Panc1 (cell line): ENCODE measurements around the gene MFF. TPM values are rescaled to one million over a fixed set of nuclear protein-coding genes. Genes with fewer than 3 reads are reported as not detected.

ENCODE experiments used
- ATAC-seq: fragments of 200-7000 bp; cut with Tn5 transposase; 2 replicates; pipeline ENCODE4 v1.9.1; 2020; ENCODE audit warnings: mild to moderate bottlenecking, moderate library complexity
- BruUV-seq: library from RNA; stranded (reverse); fragments of 400-500 nt; replicated peaks from 2 replicates; lab custom pipeline; 2021; lab: Mats Ljungman, UMichigan
- CTCF ChIA-PET: fragments of 300-600 bp; sonication (Branson Sonifier 250); formaldehyde crosslinking; loops from one replicate; lab custom pipeline; 2022; ENCODE audit warnings: antibody characterized with exemption; lab: Charles Lee
- POLR2A ChIA-PET: fragments of 300-600 bp; sonication (Branson Sonifier 250); formaldehyde crosslinking; loops from one replicate; lab custom pipeline; 2022; ENCODE audit warnings: antibody characterized with exemption; lab: Charles Lee
- DNase-seq: peaks from one replicate; pipeline ENCODE4 v3.0.0-alpha.2; 2010; ENCODE audit warnings: low read depth, low spot score
- H3K27ac ChIP-seq: 2 replicates; pipeline ENCODE4 v1.5.1; 2011; ENCODE audit warnings: mild to moderate bottlenecking, low read length, inconsistent platforms
- H3K27me3 ChIP-seq: fragments of 200-500 bp; sonication (Bioruptor generic); 2 replicates; pipeline ENCODE4 v1.6.0; 2014; ENCODE audit warnings: low read length, inconsistent platforms; ENCODE audit not compliant: control insufficient read depth, insufficient read depth
- H3K36me3 ChIP-seq: fragments of 200-500 bp; sonication (Bioruptor generic); 2 replicates; pipeline ENCODE4 v1.5.1; 2014; ENCODE audit warnings: inconsistent platforms, mild to moderate bottlenecking, low read length, moderate library complexity; ENCODE audit not compliant: control insufficient read depth, insufficient read depth
- H3K4me1 ChIP-seq: 2 replicates; pipeline ENCODE4 v1.5.1; 2011; ENCODE audit warnings: inconsistent platforms, mild to moderate bottlenecking, low read length, moderate library complexity; ENCODE audit not compliant: control insufficient read depth, insufficient read depth
- H3K4me3 ChIP-seq, 2 experiments: 2 replicates each; pipeline ENCODE4 v1.5.1; 2011 to 2012; ENCODE audit warnings: low read depth in 2 of 2, low read length in 2 of 2, mild to moderate bottlenecking in 2 of 2, inconsistent platforms in 1 of 2, moderate library complexity in 1 of 2
- H3K9me3 ChIP-seq: fragments of 200-500 bp; sonication (Bioruptor generic); 2 replicates; pipeline ENCODE4 v1.5.1; 2014; ENCODE audit warnings: low read depth, mild to moderate bottlenecking, inconsistent platforms, low read length, moderate library complexity; ENCODE audit not compliant: control insufficient read depth, insufficient read depth
- POLR2AphosphoS5 ChIP-seq: IDR thresholded peaks from 2 replicates; pipeline ENCODE4 v1.6.1; 2012; ENCODE audit warnings: mild to moderate bottlenecking, low read depth, low read length, moderate library complexity
- SIN3A ChIP-seq: IDR thresholded peaks from 2 replicates; pipeline ENCODE4 v1.6.1; 2012; ENCODE audit warnings: low read depth, mild to moderate bottlenecking, low read length, moderate library complexity, borderline replicate concordance; ENCODE audit not compliant: insufficient read depth
- TCF7L2 ChIP-seq: IDR thresholded peaks from 2 replicates; pipeline ENCODE4 v1.6.1; 2011; ENCODE audit warnings: mild to moderate bottlenecking, low read depth, low read length, inconsistent platforms
- in situ Hi-C: cut with HindIII; loops from 2 replicates; pipeline ENCODE4 v1.10.0; 2016; ENCODE audit warnings: low sequenced_read_pairs, low pct_unique_long_range_greater_than_20kb
- intact Hi-C: fragments of 100-400 bp; cut with micrococcal nuclease; formaldehyde crosslinking; loops from one replicate; pipeline ENCODE4 v1.10.0; 2022; ENCODE audit not compliant: unreplicated experiment
- total RNA-seq: library from RNA; stranded (reverse); gene quantifications from one replicate; pipeline ENCODE4 v1.2.1, GENCODE V29; 2021; ENCODE audit not compliant: unreplicated experiment
- TF ChIP-seq, protein P1 (sequence below): fragments of 450-650 bp; IDR thresholded peaks from 2 replicates; pipeline ENCODE4 v1.5.1; 2017; ENCODE audit warnings: mild to moderate bottlenecking
- TF ChIP-seq, protein P2 (sequence below), 2 experiments: IDR thresholded peaks; 2 replicates each; pipeline ENCODE4 v1.6.1; 2011 to 2012; ENCODE audit warnings: low read depth in 2 of 2, control low read depth in 1 of 2, low read length in 1 of 2, mild to moderate bottlenecking in 1 of 2, moderate library complexity in 1 of 2; ENCODE audit not compliant: insufficient read depth in 1 of 2

Gene MFF
- total RNA-seq, 1 experiment from 2014 or later = 60.6 TPM

DNA sequence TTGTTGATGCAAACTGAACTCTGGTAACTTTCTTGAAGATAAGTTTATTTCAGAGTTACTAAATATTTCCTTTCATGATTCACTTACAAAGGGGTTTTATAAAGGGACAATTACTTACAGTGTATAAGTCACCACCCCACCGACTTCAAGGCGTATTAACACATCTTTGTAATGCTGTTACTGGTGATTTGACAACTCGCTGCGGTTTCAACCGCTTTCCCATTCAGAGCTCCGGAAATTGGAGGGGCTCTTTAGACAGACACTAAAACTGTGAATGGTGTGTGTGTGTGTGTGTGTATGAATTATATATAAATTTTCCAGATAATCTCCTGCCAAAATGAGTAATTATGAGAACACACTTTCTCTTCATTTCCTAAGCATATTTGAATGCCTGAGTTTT is 49.1 kb downstream of the MFF start:
- no peak overlapping the region for H3K27ac ChIP-seq
- intact Hi-C loops = no loop called here
- no peak overlapping the region for H3K4me3 ChIP-seq
- no TSS peak for BruUV-seq
- no peaks in the 10 kb centered on the region for H3K27me3 ChIP-seq
- no peaks in the 10 kb centered on the region for H3K9me3 ChIP-seq
- no peaks in the 10 kb centered on the region for H3K36me3 ChIP-seq
- CTCF ChIA-PET = no interaction called here
- DNase-seq (no peak), ATAC-seq (no peak)
- TF ChIP-seq, protein P1, sequence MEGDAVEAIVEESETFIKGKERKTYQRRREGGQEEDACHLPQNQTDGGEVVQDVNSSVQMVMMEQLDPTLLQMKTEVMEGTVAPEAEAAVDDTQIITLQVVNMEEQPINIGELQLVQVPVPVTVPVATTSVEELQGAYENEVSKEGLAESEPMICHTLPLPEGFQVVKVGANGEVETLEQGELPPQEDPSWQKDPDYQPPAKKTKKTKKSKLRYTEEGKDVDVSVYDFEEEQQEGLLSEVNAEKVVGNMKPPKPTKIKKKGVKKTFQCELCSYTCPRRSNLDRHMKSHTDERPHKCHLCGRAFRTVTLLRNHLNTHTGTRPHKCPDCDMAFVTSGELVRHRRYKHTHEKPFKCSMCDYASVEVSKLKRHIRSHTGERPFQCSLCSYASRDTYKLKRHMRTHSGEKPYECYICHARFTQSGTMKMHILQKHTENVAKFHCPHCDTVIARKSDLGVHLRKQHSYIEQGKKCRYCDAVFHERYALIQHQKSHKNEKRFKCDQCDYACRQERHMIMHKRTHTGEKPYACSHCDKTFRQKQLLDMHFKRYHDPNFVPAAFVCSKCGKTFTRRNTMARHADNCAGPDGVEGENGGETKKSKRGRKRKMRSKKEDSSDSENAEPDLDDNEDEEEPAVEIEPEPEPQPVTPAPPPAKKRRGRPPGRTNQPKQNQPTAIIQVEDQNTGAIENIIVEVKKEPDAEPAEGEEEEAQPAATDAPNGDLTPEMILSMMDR = no peak
- no peak for TF ChIP-seq POLR2AphosphoS5
- no peak for TF ChIP-seq TCF7L2
- TF ChIP-seq, protein P2, sequence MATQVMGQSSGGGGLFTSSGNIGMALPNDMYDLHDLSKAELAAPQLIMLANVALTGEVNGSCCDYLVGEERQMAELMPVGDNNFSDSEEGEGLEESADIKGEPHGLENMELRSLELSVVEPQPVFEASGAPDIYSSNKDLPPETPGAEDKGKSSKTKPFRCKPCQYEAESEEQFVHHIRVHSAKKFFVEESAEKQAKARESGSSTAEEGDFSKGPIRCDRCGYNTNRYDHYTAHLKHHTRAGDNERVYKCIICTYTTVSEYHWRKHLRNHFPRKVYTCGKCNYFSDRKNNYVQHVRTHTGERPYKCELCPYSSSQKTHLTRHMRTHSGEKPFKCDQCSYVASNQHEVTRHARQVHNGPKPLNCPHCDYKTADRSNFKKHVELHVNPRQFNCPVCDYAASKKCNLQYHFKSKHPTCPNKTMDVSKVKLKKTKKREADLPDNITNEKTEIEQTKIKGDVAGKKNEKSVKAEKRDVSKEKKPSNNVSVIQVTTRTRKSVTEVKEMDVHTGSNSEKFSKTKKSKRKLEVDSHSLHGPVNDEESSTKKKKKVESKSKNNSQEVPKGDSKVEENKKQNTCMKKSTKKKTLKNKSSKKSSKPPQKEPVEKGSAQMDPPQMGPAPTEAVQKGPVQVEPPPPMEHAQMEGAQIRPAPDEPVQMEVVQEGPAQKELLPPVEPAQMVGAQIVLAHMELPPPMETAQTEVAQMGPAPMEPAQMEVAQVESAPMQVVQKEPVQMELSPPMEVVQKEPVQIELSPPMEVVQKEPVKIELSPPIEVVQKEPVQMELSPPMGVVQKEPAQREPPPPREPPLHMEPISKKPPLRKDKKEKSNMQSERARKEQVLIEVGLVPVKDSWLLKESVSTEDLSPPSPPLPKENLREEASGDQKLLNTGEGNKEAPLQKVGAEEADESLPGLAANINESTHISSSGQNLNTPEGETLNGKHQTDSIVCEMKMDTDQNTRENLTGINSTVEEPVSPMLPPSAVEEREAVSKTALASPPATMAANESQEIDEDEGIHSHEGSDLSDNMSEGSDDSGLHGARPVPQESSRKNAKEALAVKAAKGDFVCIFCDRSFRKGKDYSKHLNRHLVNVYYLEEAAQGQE (IDR thresholded peaks at IDR 0.05; ENCODE audit: insufficient read depth in 1 of 2, low read depth in 2 of 2, low read length in 1 of 2) = no peak
- TF ChIP-seq SIN3A = no peak
- in situ Hi-C loops = no loop called here
- H3K4me1 ChIP-seq = no peaks in the 10 kb centered on the region
- POLR2A ChIA-PET = no interaction called here

GRCh38 chr2:227376656-227377396 is 51.8 kb downstream of the MFF start:
- DNase-seq (no peak), ATAC-seq (no peak)
- POLR2A ChIA-PET = no interaction called here
- BruUV-seq = no TSS peak
- in situ Hi-C loops (no loop called here), intact Hi-C loops (loop anchor here (1.0 kb wide), 1 partner anchor 16 kb away; no protein-coding TSS in a partner anchor)
- H3K27me3 ChIP-seq = peaks cover 3% of the 10 kb centered on the region; the same call in 1 of the 2 replicates
- CTCF ChIA-PET = no interaction called here
- TF ChIP-seq POLR2AphosphoS5 (no peak), TCF7L2 (no peak)
- H3K9me3 ChIP-seq = no peaks in the 10 kb centered on the region
- no peaks in the 10 kb centered on the region for H3K4me1 ChIP-seq
- no peak overlapping the region for H3K4me3 ChIP-seq
- H3K36me3 ChIP-seq = no peaks in the 10 kb centered on the region
- no peak overlapping the region for H3K27ac ChIP-seq
